A172 (cell line): Measurements from ENCODE around the gene SPIB. TPM values are rescaled to one million over a fixed set of nuclear protein-coding genes. Genes with fewer than 3 reads are reported as not detected.
"Not testable (repeated sequence)": the region's sequence is repeated elsewhere in the genome, so short reads cannot be mapped to it uniquely, and the experiment has no call there.

Source experiments
- DNase-seq: peaks from one replicate; pipeline ENCODE4 v3.0.0-alpha.2; 2015; ENCODE audit warnings: low spot score
- total RNA-seq: library from RNA; depleted of rRNA; stranded (reverse); fragments of >200 nt; shearing (Covaris generic); gene quantifications from 2 replicates; pipeline ENCODE4 v1.2.3, GENCODE V29; 2014

SPIB gene
- total RNA-seq, 1 experiment from 2014 or later, result 0.14 TPM

DNA sequence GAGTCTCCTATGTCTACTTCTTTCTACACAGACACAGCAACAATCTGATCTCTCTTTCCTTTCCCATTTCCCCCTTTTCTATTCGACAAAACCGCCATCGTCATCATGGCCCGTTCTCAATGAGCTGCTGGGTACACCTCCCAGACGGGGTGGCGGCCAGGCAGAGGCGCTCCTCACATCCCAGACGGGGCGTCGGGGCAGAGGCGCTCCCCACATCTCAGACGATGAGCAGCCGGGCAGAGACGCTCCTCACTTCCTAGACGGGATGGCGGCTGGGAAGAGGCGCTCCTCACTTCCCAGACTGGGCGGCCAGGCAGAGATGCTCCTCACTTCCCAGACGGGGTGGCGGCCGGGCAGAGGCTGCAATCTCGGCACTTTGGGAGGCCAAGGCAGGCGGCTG, 27.8 kb upstream of the SPIB start:
- not testable (repeated sequence) for DNase-seq

DNA sequence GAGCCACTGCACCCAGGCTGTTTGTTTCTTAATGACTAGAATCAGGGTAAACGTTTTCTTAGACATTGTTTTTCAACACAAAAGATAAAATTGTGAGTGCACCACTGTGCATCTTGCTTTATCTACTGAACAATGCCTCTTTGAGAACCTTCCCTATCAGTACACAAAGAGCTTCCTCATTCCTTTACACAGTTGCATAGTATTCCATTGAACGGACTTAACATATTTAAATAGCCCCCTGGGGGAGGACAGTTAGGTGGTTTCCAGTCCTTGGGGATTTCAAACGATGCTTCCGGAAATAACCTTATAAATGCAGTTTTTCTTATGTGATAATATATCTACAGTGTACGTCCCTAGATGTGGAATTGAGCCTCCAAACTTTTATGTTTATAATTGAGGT, 26.0 kb upstream of the SPIB start:
- DNase-seq, result no peak

DNA sequence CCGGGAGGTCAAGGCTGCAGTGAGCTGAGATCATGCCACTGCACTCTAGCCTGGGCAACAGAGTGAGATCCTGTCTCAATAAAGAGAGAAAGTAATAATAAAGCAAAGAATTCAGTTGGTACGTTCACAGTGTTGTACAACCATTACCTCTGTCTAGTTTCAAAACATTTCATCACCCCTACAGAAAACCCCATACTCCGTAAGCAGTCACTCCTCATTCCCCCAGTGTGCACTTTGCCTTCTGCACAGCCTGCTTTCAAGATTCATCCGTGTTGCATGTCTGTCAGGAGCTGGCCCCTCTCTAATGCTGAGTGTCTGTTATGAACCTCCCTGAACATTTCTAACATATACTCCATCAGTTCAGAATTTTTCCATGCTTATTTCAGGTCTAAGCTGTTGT, 25.1 kb upstream of the SPIB start:
- DNase-seq, result no peak

DNA sequence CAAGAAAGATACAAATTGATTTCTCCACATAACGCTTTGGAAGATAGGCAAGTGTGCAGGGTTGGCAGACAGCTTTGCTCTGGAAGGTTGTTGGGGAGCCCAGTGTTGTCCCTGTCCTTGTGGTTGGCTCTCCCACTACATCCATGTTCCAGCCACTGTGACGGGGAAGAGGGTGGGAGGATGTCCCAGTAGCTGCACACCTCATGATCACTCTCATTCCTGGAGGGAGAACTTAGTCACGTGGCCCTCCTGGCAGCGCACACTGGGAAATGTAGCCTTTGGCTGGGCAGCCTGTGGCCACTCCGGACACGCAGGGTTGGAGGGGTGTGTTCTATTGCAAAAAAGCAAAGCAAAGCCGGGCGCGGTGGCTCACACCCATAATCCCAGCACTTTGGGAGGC, 24.7 kb upstream of the SPIB start:
- DNase-seq, result no peak

DNA sequence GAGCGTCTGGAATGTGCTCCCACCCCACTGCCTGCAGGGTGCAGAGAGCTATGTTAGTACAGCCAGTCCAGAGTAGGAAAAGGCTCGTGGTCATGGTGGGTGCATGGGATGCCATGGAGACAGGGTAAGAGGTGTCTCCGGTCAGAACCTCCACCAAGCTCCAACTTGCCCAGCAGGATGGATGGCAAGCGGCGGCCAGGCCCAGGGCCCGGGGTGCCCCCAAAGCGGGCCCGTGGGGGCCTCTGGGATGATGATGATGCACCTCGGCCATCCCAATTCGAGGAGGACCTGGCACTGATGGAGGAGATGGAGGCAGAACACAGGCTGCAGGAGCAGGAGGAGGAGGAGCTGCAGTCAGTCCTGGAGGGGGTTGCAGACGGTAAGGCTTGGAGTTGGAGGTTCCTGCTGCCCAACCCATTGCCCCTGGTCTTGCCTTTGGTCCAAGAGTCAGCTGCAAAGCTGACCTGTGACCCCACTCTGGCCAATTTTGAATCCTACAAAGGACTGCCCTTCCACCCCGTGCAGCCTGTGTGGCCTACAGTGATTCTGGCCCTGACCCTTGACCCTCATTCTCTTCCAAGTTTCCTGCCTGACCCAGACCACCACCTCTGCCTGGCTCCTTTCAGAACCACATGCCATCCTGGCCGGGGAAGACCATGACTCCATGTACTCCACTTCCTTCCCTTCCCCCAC, 19.9 kb upstream of the SPIB start:
- DNase-seq, result no peak

DNA sequence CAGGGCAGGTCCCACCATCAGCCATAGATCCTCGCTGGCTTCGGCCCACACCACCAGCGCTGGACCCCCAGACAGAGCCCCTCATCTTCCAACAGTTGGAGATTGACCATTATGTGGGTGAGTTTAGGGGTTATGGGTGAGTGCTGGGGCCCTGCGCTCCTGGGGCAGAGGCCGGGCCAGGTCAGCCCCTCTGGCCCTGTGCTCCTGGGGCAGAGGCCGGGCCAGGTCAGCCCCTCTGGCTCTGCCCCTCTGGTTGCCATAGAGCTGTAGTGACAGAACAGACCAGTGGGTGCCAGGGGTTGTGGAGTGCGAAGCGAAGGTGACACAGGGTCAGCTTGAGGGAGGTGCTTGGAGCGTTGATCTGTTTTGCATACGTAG, 19.4 kb upstream of the SPIB start:
- no peak for DNase-seq

DNA sequence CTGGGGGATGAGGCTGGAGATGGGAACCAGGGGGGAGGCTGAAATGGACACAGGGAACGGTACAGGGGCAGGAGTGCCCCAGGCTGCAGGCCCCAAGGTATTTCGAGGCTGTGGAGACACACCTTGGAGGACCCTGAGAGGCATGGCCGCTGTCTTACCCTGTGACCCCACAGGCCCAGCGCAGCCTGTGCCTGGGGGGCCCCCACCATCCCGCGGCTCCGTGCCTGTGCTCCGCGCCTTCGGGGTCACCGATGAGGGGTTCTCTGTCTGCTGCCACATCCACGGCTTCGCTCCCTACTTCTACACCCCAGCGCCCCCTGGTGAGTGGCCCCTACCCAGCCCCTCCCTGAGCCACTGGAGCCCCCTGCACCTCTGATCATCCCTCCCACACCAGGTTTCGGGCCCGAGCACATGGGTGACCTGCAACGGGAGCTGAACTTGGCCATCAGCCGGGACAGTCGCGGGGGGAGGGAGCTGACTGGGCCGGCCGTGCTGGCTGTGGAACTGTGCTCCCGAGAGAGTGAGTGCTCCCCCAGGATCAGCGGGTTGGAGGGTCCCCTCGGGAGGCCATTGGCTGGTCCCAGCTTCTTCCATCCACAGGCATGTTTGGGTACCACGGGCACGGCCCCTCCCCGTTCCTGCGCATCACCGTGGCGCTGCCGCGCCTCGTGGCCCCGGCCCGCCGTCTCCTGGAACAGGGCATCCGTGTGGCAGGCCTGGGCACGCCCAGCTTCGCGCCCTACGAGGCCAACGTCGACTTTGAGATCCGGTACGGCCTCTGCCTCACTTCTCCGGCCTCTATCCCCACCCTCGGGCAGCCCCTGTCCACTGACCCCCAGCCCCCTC, 16.9 kb upstream of the SPIB start:
- DNase-seq, result no peak

DNA sequence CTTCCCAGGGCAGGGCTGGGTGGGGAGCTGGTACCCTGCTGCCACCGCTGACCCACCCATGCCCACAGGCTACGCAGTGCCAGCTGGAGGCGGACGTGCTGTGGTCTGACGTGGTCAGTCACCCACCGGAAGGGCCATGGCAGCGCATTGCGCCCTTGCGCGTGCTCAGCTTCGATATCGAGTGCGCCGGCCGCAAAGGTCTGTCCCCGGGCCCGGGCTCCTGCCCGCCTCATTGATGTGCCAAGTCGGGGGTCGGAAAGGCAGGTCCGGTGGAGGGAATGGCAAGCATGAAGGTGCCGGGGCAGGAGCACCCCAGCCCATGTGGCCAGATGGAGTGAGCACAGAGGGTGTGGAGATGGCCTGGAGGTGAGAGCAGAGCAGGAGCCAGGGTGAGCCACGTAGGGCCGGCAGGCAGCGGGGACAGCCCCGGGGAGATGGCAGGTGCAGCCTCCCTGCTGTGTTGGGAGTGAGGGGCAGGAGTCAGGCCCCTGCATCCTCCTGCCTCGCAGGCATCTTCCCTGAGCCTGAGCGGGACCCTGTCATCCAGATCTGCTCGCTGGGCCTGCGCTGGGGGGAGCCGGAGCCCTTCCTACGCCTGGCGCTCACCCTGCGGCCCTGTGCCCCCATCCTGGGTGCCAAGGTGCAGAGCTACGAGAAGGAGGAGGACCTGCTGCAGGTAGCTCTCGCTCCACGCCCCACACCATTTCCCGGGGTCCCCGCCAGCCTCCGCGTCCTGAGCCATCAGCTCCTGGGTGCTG, 16.0 kb upstream of the SPIB start:
- no peak for DNase-seq

DNA sequence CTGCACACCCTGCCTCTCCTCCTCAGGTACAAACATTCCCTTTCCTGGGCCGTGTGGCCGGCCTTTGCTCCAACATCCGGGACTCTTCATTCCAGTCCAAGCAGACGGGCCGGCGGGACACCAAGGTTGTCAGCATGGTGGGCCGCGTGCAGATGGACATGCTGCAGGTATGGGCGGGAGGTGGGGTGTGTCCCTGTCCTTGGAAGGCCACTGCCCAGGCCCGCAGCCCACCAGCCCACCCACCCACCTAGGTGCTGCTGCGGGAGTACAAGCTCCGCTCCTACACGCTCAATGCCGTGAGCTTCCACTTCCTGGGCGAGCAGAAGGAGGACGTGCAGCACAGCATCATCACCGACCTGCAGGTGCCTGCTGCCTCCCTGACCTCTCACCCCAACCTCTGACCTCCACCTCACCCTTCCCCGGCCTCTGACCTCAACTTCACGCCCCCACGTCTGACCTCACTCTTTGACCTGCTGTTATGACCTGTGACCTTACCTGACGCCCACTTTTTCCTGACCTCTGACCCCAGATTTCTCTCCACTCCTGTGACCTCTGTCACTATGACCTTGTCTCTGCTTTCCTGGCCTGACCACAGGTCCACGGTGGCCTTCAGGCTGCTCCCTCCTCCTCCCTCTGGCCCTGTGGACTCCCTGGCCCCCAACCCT, 12.4 kb upstream of the SPIB start:
- no peak for DNase-seq

DNA sequence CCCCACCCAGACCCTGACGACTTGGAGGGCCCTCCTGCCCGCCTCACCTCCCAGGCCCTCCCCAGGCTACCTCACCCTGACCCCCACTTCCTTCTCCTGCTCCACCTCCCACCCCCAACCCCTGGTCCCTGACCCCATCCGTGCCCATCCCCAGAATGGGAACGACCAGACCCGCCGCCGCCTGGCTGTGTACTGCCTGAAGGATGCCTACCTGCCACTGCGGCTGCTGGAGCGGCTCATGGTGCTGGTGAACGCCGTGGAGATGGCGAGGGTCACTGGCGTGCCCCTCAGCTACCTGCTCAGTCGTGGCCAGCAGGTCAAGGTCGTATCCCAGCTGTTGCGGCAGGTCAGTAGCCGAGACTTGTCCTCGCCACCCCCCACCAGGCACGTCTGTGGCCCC, 11.9 kb upstream of the SPIB start:
- no peak for DNase-seq

DNA sequence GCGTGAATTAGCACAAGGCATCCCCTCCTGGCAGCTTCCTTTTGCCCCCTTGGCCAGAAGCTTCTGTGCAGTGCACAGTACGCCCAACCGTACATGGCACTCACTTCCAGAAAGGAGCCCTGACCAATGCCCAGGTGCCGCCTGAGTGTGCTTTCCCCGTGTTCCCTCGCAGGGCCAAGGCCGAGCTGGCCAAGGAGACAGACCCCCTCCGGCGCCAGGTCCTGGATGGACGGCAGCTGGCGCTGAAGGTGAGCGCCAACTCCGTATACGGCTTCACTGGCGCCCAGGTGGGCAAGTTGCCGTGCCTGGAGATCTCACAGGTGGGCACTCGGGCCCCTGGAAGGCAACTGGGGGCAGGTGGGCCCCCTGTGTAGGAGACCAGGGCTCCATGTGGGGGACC, 9.4 kb upstream of the SPIB start:
- DNase-seq, result no peak

DNA sequence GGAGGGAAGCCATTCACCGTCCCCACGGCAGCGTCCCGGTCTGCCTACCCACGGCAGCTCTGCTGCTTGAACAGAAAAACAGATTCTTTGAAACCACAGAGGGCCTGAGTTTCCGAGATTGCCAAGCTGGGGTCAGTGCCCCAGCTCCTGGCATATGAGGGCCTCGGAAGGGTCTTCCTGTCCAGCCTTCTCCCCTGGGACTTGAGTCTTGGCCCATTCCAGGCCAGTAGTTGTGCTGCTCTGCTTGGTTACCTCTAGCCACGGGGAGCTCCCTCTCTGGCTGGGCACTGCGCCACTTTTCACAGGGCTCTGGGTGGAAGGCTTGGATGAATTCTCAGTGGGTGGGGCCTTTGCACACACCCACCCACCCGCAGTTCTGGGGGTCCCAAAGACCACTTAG, 8.6 kb upstream of the SPIB start:
- DNase-seq, result no peak

DNA sequence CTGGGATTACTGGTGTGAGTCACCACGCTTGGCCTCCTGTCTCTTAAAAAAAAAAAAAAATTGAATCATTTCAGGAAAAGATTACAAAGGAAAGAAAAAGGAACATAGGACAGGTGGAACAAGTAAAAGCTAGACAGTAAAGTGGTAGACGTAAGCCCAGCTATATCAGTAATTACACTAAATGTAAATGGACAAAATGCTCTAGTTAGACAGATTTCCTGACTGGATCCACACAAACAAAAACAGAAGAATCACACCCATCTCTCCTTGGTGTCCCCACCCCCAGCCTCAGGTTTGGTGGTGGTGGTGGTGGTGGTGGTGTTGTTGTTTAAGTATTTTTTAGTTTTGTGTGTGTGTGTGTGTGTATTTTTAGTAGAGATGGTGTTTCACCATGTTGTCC, 6.3 kb upstream of the SPIB start:
- DNase-seq, result no peak

DNA sequence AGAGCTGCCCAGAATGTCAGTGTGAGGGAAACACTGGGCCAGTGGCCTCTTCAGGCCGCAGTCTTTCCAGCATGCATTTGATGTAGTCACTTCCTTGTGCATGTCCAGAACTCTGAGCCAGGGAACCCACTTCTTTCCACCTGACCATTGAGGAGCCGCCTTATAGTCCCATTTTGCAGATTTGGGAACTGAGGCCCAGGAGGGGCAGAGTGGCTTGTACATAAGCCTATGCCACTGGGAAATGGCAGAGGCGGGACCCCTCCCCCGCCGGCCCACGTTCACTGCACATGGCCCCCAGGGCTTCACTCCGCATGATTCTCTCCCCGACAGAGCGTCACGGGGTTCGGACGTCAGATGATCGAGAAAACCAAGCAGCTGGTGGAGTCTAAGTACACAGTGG, 5.6 kb upstream of the SPIB start:
- no peak for DNase-seq

DNA sequence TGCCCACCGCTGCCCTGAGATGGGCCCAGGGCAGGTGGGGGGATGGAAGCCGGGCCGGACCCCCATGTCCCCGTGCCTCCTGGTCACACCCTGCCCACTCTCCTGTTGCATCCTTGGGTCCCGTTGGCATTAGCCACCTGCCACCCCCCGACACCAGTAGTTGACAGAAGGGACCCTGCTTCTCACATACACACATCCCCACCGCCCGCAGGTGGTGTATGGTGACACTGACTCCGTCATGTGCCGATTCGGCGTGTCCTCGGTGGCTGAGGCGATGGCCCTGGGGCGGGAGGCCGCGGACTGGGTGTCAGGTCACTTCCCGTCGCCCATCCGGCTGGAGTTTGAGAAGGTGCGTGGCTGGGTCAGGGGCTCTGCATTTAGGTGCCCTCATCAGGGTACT, 5.2 kb upstream of the SPIB start:
- no peak for DNase-seq

DNA sequence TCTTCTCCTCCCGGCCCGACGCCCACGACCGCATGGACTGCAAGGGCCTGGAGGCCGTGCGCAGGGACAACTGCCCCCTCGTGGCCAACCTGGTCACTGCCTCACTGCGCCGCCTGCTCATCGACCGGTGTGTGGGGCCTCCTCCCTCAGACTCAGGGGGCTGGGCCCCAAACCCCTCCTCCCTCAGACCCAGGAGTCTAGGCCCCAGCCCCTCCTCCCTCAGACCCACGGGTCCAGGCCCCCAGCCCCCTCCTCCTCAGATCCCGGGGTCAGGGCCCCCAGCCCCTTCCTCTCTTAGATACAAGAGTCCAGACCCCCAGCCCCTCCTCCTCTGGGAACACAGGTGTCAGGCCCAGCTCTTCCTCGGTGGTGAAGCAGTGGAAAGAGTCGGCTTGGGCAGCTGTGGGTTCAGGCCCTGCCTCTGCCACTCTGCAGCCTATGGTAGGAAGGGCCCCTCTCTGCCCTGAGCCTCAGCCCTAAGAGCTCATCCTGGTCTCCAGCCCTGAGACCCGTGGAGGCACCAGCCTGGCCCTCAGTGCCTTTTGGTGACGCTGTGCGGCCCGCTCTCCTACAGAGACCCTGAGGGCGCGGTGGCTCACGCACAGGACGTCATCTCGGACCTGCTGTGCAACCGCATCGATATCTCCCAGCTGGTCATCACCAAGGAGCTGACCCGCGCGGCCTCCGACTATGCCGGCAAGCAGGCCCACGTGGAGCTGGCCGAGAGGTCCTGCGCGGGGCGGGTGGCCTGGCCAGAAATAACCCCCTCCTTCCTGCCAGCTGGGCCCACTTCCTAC, 3.7 kb upstream of the SPIB start:
- DNase-seq, result peak; percentile 22

DNA sequence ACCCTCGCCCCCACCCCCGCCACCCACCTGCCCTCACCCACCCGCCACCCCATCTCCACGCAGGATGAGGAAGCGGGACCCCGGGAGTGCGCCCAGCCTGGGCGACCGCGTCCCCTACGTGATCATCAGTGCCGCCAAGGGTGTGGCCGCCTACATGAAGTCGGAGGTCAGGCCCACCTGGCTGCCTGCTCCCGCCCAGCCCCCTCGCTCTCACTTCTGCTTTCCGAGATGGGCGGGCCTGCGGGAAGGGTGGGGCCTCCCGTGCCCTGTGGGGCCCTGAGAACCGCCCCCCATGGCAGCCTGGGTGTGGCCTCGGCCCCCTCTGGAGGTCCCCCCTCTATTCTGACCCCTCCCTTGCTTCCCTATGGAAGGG, 3.1 kb upstream of the SPIB start:
- no peak for DNase-seq

DNA sequence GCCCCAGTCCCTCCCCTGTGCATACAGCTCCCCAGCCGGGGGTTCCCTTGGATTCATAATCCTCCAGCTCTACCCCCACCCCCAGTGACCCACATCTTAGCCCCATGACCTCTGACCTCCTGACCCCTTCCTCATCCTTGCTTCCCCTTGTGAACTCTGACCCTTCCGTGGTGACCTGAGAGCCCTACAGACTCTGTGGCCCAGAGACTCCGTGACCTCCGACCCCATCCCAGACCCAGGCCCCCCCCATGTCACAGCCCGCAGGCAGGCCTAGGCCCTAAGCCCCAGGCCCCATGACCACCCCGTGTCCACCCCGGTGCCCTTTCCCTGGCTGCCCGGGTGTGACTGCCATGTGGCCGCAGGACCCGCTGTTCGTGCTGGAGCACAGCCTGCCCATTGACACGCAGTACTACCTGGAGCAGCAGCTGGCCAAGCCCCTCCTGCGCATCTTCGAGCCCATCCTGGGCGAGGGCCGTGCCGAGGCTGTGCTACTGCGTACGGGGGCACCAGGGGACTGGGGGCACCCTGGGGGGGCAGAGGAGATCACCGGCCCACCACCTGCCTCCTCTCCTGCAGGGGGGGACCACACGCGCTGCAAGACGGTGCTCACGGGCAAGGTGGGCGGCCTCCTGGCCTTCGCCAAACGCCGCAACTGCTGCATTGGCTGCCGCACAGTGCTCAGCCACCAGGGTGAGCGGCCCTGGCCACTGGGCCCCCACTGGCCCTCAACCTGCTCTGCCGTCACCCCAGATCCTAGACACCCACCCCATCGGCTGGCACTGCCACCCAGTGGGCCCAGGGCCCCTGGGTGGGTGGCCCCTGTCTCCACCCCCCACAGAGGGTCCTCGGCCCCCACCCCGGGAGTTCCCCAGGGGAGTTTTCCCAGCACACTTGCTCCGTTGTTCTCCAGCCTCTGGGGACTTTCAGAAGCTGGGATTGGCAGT, 2.4 kb upstream of the SPIB start:
- DNase-seq, result no peak

DNA sequence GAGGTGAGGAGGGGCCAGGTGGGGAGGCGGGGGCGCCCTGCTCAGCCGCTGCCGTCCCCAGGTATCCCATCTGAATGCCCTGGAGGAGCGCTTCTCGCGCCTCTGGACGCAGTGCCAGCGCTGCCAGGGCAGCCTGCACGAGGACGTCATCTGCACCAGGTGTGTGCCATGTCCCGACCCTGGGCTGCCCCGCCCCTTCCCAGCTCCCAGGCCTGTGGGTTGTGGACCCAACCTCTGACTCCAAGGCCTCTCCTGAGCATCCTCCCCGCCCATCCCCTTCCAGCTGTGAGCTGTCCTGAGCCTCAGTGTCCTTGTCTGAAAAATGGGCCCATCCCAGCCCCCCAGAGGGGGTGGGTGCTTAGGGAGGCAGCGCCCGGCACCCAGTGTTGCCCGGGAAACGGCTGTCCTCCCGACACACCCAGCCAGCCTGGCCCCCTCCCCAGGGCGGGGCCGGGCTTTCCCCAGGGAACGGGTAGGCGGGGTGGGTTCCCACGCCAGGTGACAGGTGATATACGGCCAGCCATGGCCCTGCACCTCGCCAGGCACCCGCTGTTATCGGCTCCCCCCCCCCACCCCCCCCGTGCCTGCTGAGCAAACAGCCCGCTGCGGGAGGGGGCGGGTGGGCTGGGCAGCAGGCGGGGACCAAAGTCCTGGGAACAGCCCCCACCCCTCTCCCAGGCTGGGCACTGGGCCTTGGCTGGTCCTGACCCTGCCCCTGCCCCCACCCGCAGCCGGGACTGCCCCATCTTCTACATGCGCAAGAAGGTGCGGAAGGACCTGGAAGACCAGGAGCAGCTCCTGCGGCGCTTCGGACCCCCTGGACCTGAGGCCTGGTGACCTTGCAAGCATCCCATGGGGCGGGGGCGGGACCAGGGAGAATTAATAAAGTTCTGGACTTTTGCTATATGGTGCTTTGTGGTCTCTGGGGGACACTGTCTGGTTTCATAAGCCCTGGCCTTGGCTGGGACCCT, 1.3 kb upstream of the SPIB start:
- DNase-seq, result no peak
